Measurements from ENCODE around the gene PBX1. TPM values are rescaled to one million over a fixed set of nuclear protein-coding genes. Genes with fewer than 3 reads are reported as not detected.

PBX1 gene
- total RNA-seq, 2 donors from 2014 or later: 59.9 to 79.2 TPM

GRCh38 chr1:164765992-164766720, 207.2 kb downstream of the PBX1 start:
- H3K27ac Mint-ChIP-seq: no peak overlapping the region
- H3K27ac ChIP-seq (ENCODE audit: low read depth, low read length): no peak overlapping the region

GRCh38 chr1:164767752-164768402, 208.9 kb downstream of the PBX1 start:
- no peaks in the 10 kb centered on the region for H3K9me3 ChIP-seq (ENCODE audit: control insufficient read depth, low read length)
- no peak overlapping the region for H3K9ac ChIP-seq (ENCODE audit: extremely low read depth, low read length, poor library complexity, severe bottlenecking)
- H3K9me3 Mint-ChIP-seq: no peaks in the 10 kb centered on the region
- no peak overlapping the region for H3K27ac ChIP-seq (ENCODE audit: low read depth, low read length)
- H3K4me1 Mint-ChIP-seq: peaks cover 55% of the 10 kb centered on the region
- WGBS, 2 experiments (ENCODE audit: insufficient coverage in 1 of 2, insufficient read length in 1 of 2): 94 to 100% methylated on average over 1 to 3 of the region's 3 CpGs
- H3K36me3 Mint-ChIP-seq (ENCODE audit: low read depth): no peaks in the 10 kb centered on the region
- H3K36me3 ChIP-seq (ENCODE audit: control insufficient read depth, insufficient read depth, low read length): no peaks in the 10 kb centered on the region
- DNase-seq: no peak
- no peak for TF ChIP-seq CTCF (conservative IDR thresholded peaks at IDR 0.05)
- no peak overlapping the region for H3K4me3 Mint-ChIP-seq
- H3K27me3 ChIP-seq (ENCODE audit: control insufficient read depth, insufficient read depth, low read length, poor library complexity, severe bottlenecking): no peaks in the 10 kb centered on the region
- H3K4me1 ChIP-seq (ENCODE audit: control insufficient read depth, insufficient read depth, low read length): peaks cover 10% of the 10 kb centered on the region
- no peak overlapping the region for H3K27ac Mint-ChIP-seq
- no peaks in the 10 kb centered on the region for H3K27me3 Mint-ChIP-seq (ENCODE audit: insufficient read depth)
- no peak overlapping the region for H3K4me3 ChIP-seq (ENCODE audit: low read length)

More at GRCh38 chr1:164765992-164766720, 207.2 kb downstream of the PBX1 start:
- Histone ChIP-seq H3K27me3 (ENCODE audit: control insufficient read depth, insufficient read depth, low read length, poor library complexity, severe bottlenecking) (no peaks in the 10 kb centered on the region), H3K4me1 (ENCODE audit: control insufficient read depth, insufficient read depth, low read length) (peaks cover 5% of the 10 kb centered on the region), H3K36me3 (ENCODE audit: control insufficient read depth, insufficient read depth, low read length) (no peaks in the 10 kb centered on the region), H3K9ac (ENCODE audit: extremely low read depth, low read length, poor library complexity, severe bottlenecking) (no peak overlapping the region), H3K4me3 (ENCODE audit: low read length) (no peak overlapping the region), H3K9me3 (ENCODE audit: control insufficient read depth, low read length) (no peaks in the 10 kb centered on the region)
- Mint-ChIP-seq H3K4me3 (no peak overlapping the region), H3K4me1 (peaks cover 38% of the 10 kb centered on the region), H3K36me3 (ENCODE audit: low read depth) (peaks cover 2% of the 10 kb centered on the region), H3K9me3 (no peaks in the 10 kb centered on the region), H3K27me3 (ENCODE audit: insufficient read depth) (no peaks in the 10 kb centered on the region)
- no peak for DNase-seq
- WGBS, 2 experiments (ENCODE audit: insufficient coverage in 1 of 2, insufficient read length in 1 of 2): 60 to 81% methylated on average over 1 of the region's 1 CpG
- no peak for TF ChIP-seq CTCF (conservative IDR thresholded peaks at IDR 0.05)

- H3K9ac ChIP-seq (ENCODE audit: extremely low read depth, low read length, poor library complexity, severe bottlenecking): no peak overlapping the region
- Mint-ChIP-seq H3K9me3 (no peaks in the 10 kb centered on the region), H3K27me3 (ENCODE audit: insufficient read depth) (no peaks in the 10 kb centered on the region), H3K4me3 (no peak overlapping the region), H3K27ac (no peak overlapping the region), H3K36me3 (ENCODE audit: low read depth) (no peaks in the 10 kb centered on the region), H3K4me1 (peaks cover 61% of the 10 kb centered on the region)
- peaks cover 15% of the 10 kb centered on the region for H3K4me1 ChIP-seq (ENCODE audit: control insufficient read depth, insufficient read depth, low read length)
- DNase-seq: no peak
- no peak overlapping the region for H3K27ac ChIP-seq (ENCODE audit: low read depth, low read length)
- no peak overlapping the region for H3K4me3 ChIP-seq (ENCODE audit: low read length)
- no peaks in the 10 kb centered on the region for H3K36me3 ChIP-seq (ENCODE audit: control insufficient read depth, insufficient read depth, low read length)
- WGBS, 2 experiments (ENCODE audit: insufficient coverage in 1 of 2, insufficient read length in 1 of 2): 92 to 99% methylated on average over 2 to 5 of the region's 5 CpGs
- no peaks in the 10 kb centered on the region for H3K27me3 ChIP-seq (ENCODE audit: control insufficient read depth, insufficient read depth, low read length, poor library complexity, severe bottlenecking)
- no peaks in the 10 kb centered on the region for H3K9me3 ChIP-seq (ENCODE audit: control insufficient read depth, low read length)
- no peak for TF ChIP-seq CTCF (conservative IDR thresholded peaks at IDR 0.05)
Measured at GRCh38 chr1:164768619-164769018, 209.6 kb downstream of the PBX1 start.

Measured in endodermal cell (in vitro differentiated cells).